ENCODE results near the gene DDX25. TPM values are rescaled to one million over a fixed set of nuclear protein-coding genes. Genes with fewer than 3 reads are reported as not detected.
A peak's percentile ranks its signal among the peaks of the same experiment; 100 is the strongest.

DDX25 gene
- polyA plus RNA-seq, 1 donor (not counting 4 experiments of a cell fraction or from before 2014, with no cell fraction given), result 0.12 TPM

DNA sequence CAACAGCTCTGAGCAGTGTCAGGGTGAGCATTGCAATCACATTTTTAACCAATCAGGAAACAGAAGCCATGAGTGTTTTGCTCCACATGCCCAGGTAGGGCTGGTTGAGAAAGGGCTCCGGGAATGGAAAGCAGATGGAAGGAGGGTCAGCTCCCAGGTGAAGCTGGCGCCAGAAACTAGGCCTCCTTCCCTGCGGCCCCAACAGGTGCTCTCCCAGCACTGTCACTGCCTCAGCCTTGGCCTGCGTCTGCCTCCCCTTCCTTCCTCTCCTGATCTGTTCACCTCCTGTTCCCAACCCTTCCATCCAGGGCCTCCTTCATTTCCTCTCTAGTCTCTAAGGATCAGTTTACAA is 36.9 kb downstream of the DDX25 start:
- FAIRE-seq (no peak), DNase-seq (ENCODE audit: low read depth, low spot score) (no peak)
- Histone ChIP-seq H3K9me1 (ENCODE audit: control insufficient read depth, extremely low read depth, insufficient read depth, low read length) (no peaks in the 10 kb centered on the region), H4K20me1 (ENCODE audit: control insufficient read depth, extremely low read depth, insufficient read depth, low read length) (no peaks in the 10 kb centered on the region), H3K27ac (ENCODE audit: control insufficient read depth, insufficient read depth, low read length) (no peak overlapping the region), H3K9ac (ENCODE audit: control insufficient read depth, extremely low read depth, insufficient read depth, low read length) (no peak overlapping the region), H3K9me3 (ENCODE audit: control insufficient read depth, low read depth, low read length) (no peaks in the 10 kb centered on the region), H2AFZ (ENCODE audit: control insufficient read depth, low read length) (no peak overlapping the region), H3K4me1 (ENCODE audit: control insufficient read depth, extremely low read depth, insufficient read depth, low read length) (no peaks in the 10 kb centered on the region), H3K4me3 (ENCODE audit: control insufficient read depth in 2 of 3, extremely low read depth in 1 of 3, insufficient read depth in 2 of 3, low read depth in 1 of 3, low read length in 3 of 3) (no peak overlapping the region), H3K4me2 (ENCODE audit: control insufficient read depth, extremely low read depth, insufficient read depth, low read depth, low read length) (no peak overlapping the region), H3K79me2 (ENCODE audit: control insufficient read depth, insufficient read depth, low read length) (no peaks in the 10 kb centered on the region), H3K36me3 (ENCODE audit: control insufficient read depth in 2 of 2, extremely low read depth in 1 of 2, insufficient read depth in 2 of 2, low read length in 2 of 2) (no peaks in the 10 kb centered on the region), H3K27me3 (ENCODE audit: control insufficient read depth, extremely low read depth, insufficient read depth, low read length) (no peaks in the 10 kb centered on the region)
- dilution Hi-C loops (cut with MboI; ENCODE audit: extremely low pct_ligation_motif_present, low sequenced_read_pairs), result loop anchor here (25.0 kb wide), 1 partner anchor 271 kb away; the partner anchor contains the start of genes FAM118B and RPUSD4
- TF ChIP-seq CTCF (optimal IDR thresholded peaks at IDR 0.05 in 1 of 3, IDR thresholded peaks at IDR 0.05 in 1 of 3, conservative IDR thresholded peaks at IDR 0.05 in 1 of 3; ENCODE audit: extremely low read depth in 1 of 3, insufficient read depth in 2 of 3, low read length in 3 of 3), result no peak

DNA sequence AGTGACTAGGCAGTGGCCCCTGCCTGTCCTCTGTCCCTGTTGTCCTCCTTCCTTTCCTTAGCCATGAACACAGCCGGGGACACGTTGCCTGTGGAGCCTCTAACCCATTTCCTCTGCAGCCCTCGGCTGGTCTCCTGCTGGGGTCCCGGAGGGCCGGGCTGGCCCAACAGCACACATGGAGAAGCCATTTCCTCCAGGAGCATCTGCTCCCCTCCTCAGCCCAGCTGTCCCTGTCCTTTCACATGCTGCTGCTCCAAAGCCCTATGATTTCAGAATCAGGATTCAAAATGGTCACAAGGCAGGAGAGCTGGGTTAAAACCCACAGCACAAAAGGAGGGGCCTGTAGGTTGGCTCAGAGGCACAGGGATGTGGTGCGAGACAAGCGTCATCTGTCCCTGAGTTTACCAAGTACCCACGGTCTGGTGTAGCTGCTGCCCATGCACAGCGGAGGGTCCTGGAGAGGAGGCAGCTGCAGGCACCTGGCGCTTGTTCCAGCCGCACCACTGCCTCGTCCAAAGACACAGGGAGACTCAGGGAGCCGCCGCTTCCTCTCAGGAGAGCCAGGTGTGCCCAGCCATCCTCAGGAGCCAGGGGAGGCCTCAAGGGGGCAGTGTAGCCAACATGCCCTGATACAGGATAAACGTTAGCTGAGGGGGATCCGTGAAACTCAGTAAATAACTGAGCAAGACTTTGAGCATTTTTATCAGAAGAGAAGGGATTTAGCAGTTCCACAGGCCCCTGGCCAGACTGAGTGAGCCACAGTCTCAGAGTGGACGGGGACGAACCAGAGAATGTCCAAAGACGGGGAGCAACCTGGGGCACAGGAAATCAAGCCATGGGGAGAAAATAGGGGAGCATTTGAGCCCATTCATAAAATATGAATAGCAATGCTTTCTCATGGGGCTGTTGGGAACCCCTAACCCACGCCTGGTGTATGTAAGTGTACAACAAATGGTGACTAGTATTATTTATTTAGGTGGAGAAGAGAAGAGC is 37.6 kb downstream of the DDX25 start:
- Histone ChIP-seq H3K36me3 (ENCODE audit: control insufficient read depth in 2 of 2, extremely low read depth in 1 of 2, insufficient read depth in 2 of 2, low read length in 2 of 2) (no peaks in the 10 kb centered on the region), H2AFZ (ENCODE audit: control insufficient read depth, low read length) (peak overlapping the region; percentile 16), H3K9me3 (ENCODE audit: control insufficient read depth, low read depth, low read length) (no peaks in the 10 kb centered on the region), H3K27me3 (ENCODE audit: control insufficient read depth, extremely low read depth, insufficient read depth, low read length) (no peaks in the 10 kb centered on the region), H3K4me2 (ENCODE audit: control insufficient read depth, extremely low read depth, insufficient read depth, low read depth, low read length) (no peak overlapping the region), H3K9ac (ENCODE audit: control insufficient read depth, extremely low read depth, insufficient read depth, low read length) (no peak overlapping the region), H3K4me1 (ENCODE audit: control insufficient read depth, extremely low read depth, insufficient read depth, low read length) (no peaks in the 10 kb centered on the region), H3K27ac (ENCODE audit: control insufficient read depth, insufficient read depth, low read length) (no peak overlapping the region), H4K20me1 (ENCODE audit: control insufficient read depth, extremely low read depth, insufficient read depth, low read length) (no peaks in the 10 kb centered on the region), H3K4me3 (ENCODE audit: control insufficient read depth in 2 of 3, extremely low read depth in 1 of 3, insufficient read depth in 2 of 3, low read depth in 1 of 3, low read length in 3 of 3) (no peak overlapping the region), H3K79me2 (ENCODE audit: control insufficient read depth, insufficient read depth, low read length) (no peaks in the 10 kb centered on the region), H3K9me1 (ENCODE audit: control insufficient read depth, extremely low read depth, insufficient read depth, low read length) (no peaks in the 10 kb centered on the region)
- peak; percentile 51 for FAIRE-seq
- TF ChIP-seq CTCF (optimal IDR thresholded peaks at IDR 0.05 in 1 of 3, IDR thresholded peaks at IDR 0.05 in 1 of 3, conservative IDR thresholded peaks at IDR 0.05 in 1 of 3; ENCODE audit: extremely low read depth in 1 of 3, insufficient read depth in 2 of 3, low read length in 3 of 3) (peak; percentile 87 to 91 (median 91)), EZH2 (IDR thresholded peaks at IDR 0.05; ENCODE audit: low read length) (peak; percentile 33)
- no peak for DNase-seq (ENCODE audit: low read depth, low spot score)
- dilution Hi-C loops (cut with MboI; ENCODE audit: extremely low pct_ligation_motif_present, low sequenced_read_pairs), result loop anchor here (25.0 kb wide), 1 partner anchor 270 kb away; the partner anchor contains the start of genes FAM118B and RPUSD4
